Inflammatory macrophage (primary cell): Measurements from ENCODE around the gene CNGB1.
"Not testable (repeated sequence)": the region's sequence is repeated elsewhere in the genome, so short reads cannot be mapped to it uniquely, and the experiment has no call there.

Source experiments
- DNase-seq, 2 donors: peaks; one replicate each; pipeline ENCODE4 v3.0.0-alpha.2; 2020 to 2022

Gene CNGB1

GRCh38 chr16:57923841-57924240 is 47.1 kb downstream of the CNGB1 start:
- DNase-seq: no peak

DNA sequence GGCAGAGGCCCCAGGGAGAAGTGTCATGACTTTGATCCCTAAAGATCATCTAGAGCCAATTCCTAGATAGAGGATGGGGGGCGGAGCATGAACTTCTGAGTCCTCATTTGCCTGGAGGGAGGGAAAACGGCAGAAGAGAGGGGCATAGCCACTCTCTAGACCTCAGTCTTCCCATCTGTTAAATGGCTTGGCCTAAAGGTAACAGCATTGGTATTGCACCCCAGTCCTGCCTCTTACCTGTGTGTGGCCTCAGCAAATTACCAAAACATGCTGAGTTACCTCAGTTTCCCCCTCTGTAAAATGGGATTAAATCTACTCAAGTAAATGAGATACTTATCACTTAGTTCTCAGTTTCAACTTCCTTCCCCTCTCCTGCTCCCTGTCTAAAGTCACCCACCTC is 47.5 kb downstream of the CNGB1 start:
- DNase-seq: no peak

- DNase-seq: no peak
These were observed 50.1 kb downstream of the CNGB1 start for GRCh38 chr16:57920880-57921229.

GRCh38 chr16:57920215-57920879 is 50.6 kb downstream of the CNGB1 start:
- DNase-seq: no peak

GRCh38 chr16:57918994-57919393 is 51.9 kb downstream of the CNGB1 start:
- DNase-seq: no peak

DNA sequence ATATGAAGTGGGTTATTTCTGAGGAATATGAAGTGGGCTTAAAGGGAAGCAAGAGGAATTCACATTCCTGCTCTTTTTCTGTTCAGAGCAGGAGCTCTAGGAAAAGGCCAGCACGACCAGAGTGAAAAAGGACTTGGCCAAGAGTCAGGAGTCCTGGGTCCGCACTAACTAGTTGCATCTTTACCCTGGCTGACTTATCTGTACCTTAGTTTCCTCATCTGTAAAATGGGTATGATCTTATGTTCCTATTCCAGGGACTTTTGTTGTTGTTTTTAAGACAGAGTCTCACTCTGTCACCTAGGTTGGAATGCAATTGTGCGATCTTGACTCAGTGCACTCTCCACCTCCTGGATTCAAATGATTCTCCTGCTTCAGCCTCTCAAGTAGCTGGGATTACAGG is 52.5 kb downstream of the CNGB1 start:
- DNase-seq: no peak

- not testable (repeated sequence) for DNase-seq
These were observed 53.0 kb downstream of the CNGB1 start for GRCh38 chr16:57917929-57918328.

DNA sequence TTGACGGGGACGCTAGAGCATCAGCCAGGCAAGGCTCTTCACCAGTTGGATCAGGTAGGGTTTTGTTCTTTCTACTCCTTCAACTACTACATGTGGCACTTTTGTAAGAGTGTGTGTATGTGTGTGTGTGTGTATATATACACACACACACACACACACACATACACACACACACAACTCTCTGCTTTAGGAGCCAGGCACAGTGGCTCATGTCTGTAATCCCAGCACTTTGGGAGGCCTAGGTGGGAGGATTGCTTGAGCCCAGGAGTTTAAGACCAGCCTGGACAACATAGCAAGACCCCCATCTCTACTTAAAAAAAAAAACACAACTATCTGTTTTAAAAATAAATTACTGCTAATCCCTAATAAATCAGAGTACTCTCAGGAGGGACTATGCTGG is 53.4 kb downstream of the CNGB1 start:
- DNase-seq: not testable (repeated sequence)

- no peak for DNase-seq
These were observed 54.0 kb downstream of the CNGB1 start for GRCh38 chr16:57916735-57917438.

- DNase-seq: no peak
These were observed 55.0 kb downstream of the CNGB1 start for GRCh38 chr16:57915811-57916488.

DNA sequence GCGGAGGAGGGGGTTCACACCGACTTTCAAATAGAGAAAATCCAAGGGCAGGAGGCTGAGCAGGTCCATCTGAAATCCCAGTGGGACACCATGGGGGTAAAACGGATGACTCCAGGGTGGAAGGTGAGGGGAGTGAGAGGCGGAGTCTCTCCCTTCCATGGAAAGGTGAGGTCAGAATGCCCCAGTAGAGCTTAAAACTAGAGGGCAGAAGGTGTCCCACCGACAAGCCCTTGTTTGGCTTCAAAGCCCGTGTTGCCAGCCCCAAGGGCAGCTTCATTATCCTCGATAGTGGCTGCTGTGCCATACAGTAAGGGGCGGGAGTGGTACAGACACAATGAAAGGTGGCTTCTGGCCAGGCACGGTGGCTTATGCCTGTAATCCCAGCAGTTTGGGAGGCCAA is 55.7 kb downstream of the CNGB1 start:
- no peak for DNase-seq

DNA sequence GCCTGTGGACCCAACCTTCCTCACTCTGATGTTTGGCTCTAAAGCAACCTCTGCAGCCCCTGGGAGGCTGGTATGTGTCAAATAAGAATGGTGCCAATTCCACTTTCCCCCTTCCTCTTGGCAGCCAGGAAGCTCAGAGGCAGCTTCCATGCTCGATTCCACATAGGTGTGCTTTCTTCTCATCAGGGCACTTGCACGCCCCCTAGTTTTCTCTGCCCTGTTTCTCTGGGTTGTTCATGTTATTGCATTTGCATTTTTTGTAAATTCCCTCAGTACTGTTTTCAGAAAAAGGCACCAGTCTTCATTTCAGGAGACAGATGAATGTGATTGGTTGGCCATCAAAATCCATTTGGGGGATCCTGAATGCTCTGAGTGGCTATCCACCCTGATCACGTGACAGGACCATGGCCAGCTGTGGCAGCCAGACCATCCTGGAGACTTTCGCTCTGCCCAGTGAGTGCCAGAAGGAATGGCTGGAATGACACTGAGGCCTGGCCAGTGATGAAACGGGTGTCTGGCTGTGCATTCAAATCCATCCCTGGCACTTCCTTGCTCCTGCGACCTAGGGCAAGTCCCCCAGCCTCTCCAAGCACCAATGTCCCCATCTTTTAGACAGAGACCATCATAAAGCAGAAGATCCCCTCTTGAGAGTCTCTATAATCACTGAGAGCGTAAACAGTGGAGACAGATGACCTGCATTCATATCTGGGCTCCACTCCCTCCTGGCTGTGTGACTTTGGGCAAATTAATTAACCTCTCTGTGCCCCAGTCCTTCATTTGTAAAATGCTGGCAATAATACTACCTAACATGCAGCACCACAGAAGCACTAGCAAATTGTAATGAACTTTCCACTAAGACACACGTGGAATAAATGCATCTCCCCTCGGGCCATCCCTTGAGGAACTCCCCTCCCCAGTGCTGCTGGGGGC is 56.4 kb downstream of the CNGB1 start:
- no peak for DNase-seq

DNA sequence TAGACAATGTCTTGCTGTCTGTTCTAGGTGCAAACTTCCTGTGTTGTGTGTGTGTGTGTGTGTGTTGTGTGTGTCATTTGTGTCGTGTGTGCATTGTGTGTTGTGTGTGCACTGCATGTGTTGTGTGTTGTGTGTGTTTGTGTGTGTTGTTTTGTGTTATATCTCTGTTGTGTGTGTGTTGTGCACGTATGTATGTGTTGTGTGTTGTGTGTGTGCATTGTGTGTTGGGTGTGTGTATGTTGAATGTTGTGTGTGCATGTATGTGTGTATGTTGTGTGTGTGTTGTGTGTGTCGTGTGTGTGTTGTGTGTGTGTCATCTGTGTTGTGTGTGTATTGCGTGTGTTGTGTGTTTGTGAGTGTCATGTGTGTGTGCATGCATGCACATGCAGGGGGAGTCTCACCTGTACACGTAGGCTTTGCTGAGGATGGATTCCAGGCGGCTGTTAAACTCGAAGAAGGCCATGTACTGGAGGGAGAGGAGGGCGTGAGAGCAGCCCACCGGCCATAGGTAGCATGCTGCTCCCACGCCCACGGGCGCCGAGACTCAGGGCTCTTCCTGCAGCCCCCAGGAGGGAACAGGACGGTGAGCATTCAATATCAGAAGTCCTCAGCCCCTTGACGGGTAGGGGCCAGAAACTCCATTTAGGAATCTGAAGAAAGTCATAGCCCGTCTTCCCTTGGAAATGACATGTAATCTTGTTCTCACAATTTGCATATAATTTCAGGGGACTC is 58.2 kb downstream of the CNGB1 start:
- no peak for DNase-seq

GRCh38 chr16:57911743-57912142 is 59.2 kb downstream of the CNGB1 start:
- DNase-seq: no peak

GRCh38 chr16:57910696-57911095 is 60.2 kb downstream of the CNGB1 start:
- DNase-seq: no peak

- DNase-seq: no peak
These were observed 62.4 kb downstream of the CNGB1 start for GRCh38 chr16:57908409-57908987.

DNA sequence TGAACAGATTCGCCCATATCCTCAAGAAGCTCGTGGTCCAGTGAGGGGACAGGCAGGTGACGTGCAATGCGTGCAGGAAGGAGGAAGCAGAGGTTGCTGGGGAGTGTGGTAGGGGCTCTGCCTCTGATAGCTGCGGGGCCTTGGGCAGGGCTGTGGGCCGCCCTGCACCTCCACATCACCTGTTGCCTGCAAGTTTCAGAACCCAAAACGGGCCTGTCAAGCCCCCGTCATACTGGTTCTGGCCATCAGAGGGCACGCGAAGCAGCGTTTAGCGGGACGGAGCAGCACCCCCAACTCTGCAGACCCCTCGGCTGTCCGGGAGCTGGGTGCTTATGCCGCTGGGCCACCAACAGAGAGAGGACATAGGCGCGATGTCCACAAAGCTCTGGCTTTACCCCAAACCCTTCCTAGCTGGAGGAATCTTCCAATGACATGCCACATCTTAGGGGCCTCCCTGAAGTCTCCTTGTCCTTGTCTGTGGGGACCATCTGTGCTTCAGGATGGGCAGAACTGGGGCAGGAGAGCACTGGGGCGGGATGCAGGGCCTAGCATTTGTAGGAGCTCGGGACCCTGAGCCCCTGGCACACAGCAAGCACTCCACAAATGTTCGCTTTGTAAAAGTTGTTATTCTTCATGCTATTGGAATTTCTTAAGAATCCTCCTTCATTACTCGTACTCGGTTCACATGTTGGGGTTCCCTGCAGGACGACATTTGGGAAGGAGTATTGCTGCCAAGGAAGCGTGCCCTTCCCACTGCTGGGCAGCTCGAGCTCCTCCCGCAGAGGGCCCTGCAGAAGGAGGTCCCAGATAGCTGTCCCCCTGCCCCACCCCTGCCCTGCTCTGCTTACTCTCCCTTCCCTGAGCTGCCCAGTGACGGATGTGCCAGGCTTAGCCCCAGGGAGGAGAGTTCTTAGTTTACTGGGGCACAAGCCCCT is 64.3 kb downstream of the CNGB1 start:
- DNase-seq: no peak

DNA sequence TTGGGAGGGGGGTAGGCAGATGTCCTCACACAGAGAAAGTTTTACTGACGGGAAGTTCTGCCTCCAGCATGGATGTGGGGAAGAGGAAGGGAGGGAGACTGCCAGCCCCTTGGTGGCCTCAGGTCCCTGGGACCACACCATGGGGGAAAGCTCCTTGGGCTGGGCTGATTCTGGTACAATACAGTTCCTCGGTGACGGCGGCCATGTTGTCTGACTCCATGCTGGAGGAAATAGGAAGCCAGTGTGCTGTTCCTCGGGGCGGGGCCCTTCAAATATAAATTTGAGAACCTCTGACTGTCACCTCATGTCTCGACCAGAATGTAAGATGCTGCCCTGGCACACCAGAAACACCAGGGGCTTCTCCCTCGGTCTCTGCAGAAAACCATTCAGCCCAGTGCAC is 66.8 kb downstream of the CNGB1 start:
- no peak for DNase-seq

DNA sequence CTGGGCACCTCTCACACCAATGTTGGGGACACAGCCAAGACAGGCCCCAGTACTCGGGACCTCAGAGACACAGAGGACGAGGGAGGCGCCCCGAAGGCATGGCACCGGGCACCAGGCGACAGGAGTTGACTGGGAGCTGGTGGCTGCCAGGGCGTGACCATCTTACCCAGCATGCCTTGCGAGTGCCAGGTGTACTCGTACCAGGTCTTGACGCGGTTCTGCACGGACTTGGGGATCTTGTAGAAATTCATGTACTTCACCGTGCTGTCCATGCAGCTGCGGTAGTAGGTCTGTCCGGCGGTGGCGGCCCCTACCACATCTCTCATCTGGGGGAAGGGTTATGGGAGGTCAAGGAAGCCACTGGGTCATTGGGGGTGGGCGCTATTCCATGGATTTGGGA is 67.3 kb downstream of the CNGB1 start:
- DNase-seq: no peak

DNA sequence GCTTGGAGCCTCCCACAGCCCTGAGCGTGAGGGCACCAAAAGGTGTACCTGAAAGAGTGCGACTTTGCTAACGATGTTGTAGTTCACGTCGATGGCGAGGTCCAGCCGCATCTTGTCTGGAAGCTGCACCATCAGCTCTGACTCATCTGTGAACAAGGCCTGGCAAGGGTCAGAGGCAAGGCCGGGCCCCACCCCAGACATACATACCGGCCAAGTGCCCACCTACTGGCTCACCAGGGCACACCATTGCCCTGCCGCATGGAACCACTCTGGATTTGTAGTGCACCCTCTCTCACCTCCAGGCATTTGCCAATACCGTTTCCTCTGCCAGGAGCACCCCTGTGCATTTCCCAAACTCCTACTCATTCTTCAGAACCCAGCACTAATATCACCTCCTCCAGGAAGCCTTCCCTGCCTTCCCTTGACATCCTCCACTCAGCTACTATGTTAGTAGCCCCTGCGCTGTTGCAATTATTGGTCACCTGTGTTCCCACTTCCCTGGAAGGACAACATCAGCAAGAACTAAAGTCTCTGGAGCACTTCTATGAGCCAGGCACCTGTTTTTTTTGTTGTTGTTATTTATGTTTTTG is 69.4 kb downstream of the CNGB1 start:
- no peak for DNase-seq
